Liver (tissue), 3 donors: ENCODE measurements around the gene SIRT4.

Experiments used
- CTCF ChIP-seq: fragments of 150-350 bp; IDR thresholded peaks from 2 replicates; pipeline ENCODE4 v1.5.1; 2017; ENCODE audit warnings: improper control_type of control experiment, low read depth, low read length; ENCODE audit not compliant: missing input control
- EGR1 ChIP-seq, 2 donors: IDR thresholded peaks; 2 replicates each; pipeline ENCODE4 v1.6.1; 2016 to 2018; ENCODE audit warnings: antibody characterized with exemption in 2 of 2, low read depth in 2 of 2
- HNF4A ChIP-seq, 2 donors: conservative IDR thresholded peaks; 2 replicates each; pipeline ENCODE4 v1.6.1; 2016; ENCODE audit warnings: antibody characterized with exemption in 2 of 2, mild to moderate bottlenecking in 2 of 2
- RAD21 ChIP-seq, 2 donors: IDR thresholded peaks; 2 replicates each; pipeline ENCODE4 v1.6.1; 2016; ENCODE audit warnings: antibody characterized with exemption in 2 of 2, mild to moderate bottlenecking in 2 of 2
- REST ChIP-seq: IDR thresholded peaks from 2 replicates; pipeline ENCODE4 v1.6.1; 2016; ENCODE audit warnings: antibody characterized with exemption, mild to moderate bottlenecking
- donor health status: healthy.
- donor health status: healthy.

GRCh38 chr12:120356567-120357030 lies 54.5 kb downstream of the SIRT4 start:
- no peak for TF ChIP-seq EGR1 (IDR thresholded peaks at IDR 0.05; ENCODE audit: low read depth in 2 of 2)
- peak; percentile 88 to 95 for TF ChIP-seq RAD21 (IDR thresholded peaks at IDR 0.05)
- peak; percentile 87 for TF ChIP-seq CTCF
- TF ChIP-seq REST, result no peak
- TF ChIP-seq HNF4A (conservative IDR thresholded peaks at IDR 0.05), result no peak
